Heart left ventricle (tissue), 16 donors: ENCODE measurements around the gene FOXO1. TPM values are rescaled to one million over a fixed set of nuclear protein-coding genes. Genes with fewer than 3 reads are reported as not detected.

Experiments
- ATAC-seq, 4 donors: fragments of 200-7000 bp; cut with Tn5 transposase; one replicate each; pipeline ENCODE4 v1.9.1; 2020 to 2022; ENCODE audit warnings: moderate library complexity in 4 of 4, mild to moderate bottlenecking in 3 of 4, moderate number of reproducible peaks in 1 of 4
- DNase-seq, 5 donors: peaks; one replicate each; pipeline ENCODE4 v3.0.0-alpha.2; 2020
- H3K27ac ChIP-seq, 12 donors: fragments of 200-600 bp; sonication (generic) in 4 of 12; one replicate each; pipeline versions ENCODE4 v1.5.0 to v1.8.0; 2016 to 2022; ENCODE audit warnings: mild to moderate bottlenecking in 2 of 12
- H3K27me3 ChIP-seq, 9 donors: fragments of 200-600 bp; sonication (generic) in 2 of 9; one replicate each; pipeline versions ENCODE4 v1.5.1 to v1.8.0; 2016 to 2022; ENCODE audit warnings: mild to moderate bottlenecking in 3 of 9
- H3K36me3 ChIP-seq, 9 donors: fragments of 200-600 bp; sonication (generic) in 2 of 9; one replicate each; pipeline versions ENCODE4 v1.5.0 to v1.8.0; 2018 to 2022; ENCODE audit warnings: mild to moderate bottlenecking in 2 of 9
- H3K4me1 ChIP-seq, 12 donors: fragments of 200-600 bp; sonication (generic) in 4 of 12; one replicate each; pipeline versions ENCODE4 v1.5.0 to v1.8.0; 2016 to 2022; ENCODE audit warnings: mild to moderate bottlenecking in 3 of 12
- H3K4me3 ChIP-seq, 12 donors: fragments of 200-600 bp; sonication (generic) in 4 of 12; one replicate each; pipeline versions ENCODE4 v1.5.0 to v1.8.0; 2017 to 2022; ENCODE audit warnings: mild to moderate bottlenecking in 9 of 12, moderate library complexity in 4 of 12
- H3K9me3 ChIP-seq, 12 donors: fragments of 200-600 bp; sonication (generic) in 4 of 12; one replicate each; pipeline versions ENCODE4 v1.5.0 to v1.8.0; 2016 to 2022; ENCODE audit warnings: mild to moderate bottlenecking in 1 of 12
- POLR2A ChIP-seq, 2 donors: fragments of 450-650 bp; IDR thresholded peaks; one replicate each; pipeline ENCODE4 v1.6.1; 2017; ENCODE audit warnings: antibody characterized with exemption in 2 of 2, mild to moderate bottlenecking in 2 of 2, moderate library complexity in 2 of 2
- WGBS, 4 donors: extraction: QIAGEN DNeasy Blood & Tissue Kit in 2 of 4; methylation state at CpG; one replicate each; pipeline versions ENCODE4 v1.1.5 to v1.1.7; 2013 to 2018; 5-methylcytosine and 5-hydroxymethylcytosine counted together
- intact Hi-C, 10 donors: fragments of 100-400 bp; cut with DNase I; formaldehyde crosslinking; loops; one replicate each; pipeline versions ENCODE4 v1.11.1 to v1.14.2; 2022
- polyA plus RNA-seq, 2 donors: library from polyadenylated mRNA; stranded (reverse); fragments of 200-250 nt; gene quantifications; one replicate each; pipeline ENCODE4 v1.2.3, GENCODE V29; 2013
- total RNA-seq, 9 donors: library from RNA; depleted of rRNA in 2 of 9; stranded (reverse); fragments of >200 nt in 2 of 9; fragmentation: NEBNext Ultra II Directional in 3 of 9; extraction: Animal tissue kit (Norgen Biotek cat#: 25700) in 3 of 9; gene quantifications; one replicate each; pipeline versions ENCODE4 v1.1.0 to v1.2.4, GENCODE V29; 2016 to 2023
- TF ChIP-seq, protein P1 (sequence below), 12 donors: fragments of 200-600 bp; sonication (generic) in 4 of 12; IDR thresholded peaks; one replicate each; pipeline versions ENCODE4 v1.5.0 to v1.8.0; 2018 to 2022; ENCODE audit warnings: antibody characterized with exemption in 12 of 12, mild to moderate bottlenecking in 5 of 12
- donor health status: ischemic (EF 13 %, LVEDD 7.1; RV severe dilation, severe dysfunction).
- donor health status: healthy with polysubstance abuse.
- donor health status: DM: no; HTN: yes; CAD: no.
- donor health status: DM: no; HTN: no; CAD: no.
- donor health status: ischemic (EF 25% LVEDD 6.9; RV normal size, moderate dysfunction).
- donor health status: ischemic (EF 25% LVEDD 5.7; RV mildly dilated, moderate dysfunction).
- donor health status: healthy.
- donor health status: DM: yes; HTN: yes; CAD: no.
- donor health status: ischemic (EF 35%, LVEDD 5.7; RV mildly dilated, moderate dysfunction).
- donor health status: nonischemic (EF 11% LVEDD 7.7; RV severe dilation, severe dysfunction).
- donor health status: DM: yes; HTN: yes; CAD: no.
- donor health status: PGD.
- donor health status: ischemic (EF 29% LVEDD 5.4; RV normal size, mild dysfunction).
- donor health status: nonischemic (EF 23%, LVEDD 6.1; RV moderate dilation, normal function).

FOXO1 gene
- total and polyA plus RNA-seq, 11 donors = 2.6 to 26.8 (median 17.2) TPM

DNA sequence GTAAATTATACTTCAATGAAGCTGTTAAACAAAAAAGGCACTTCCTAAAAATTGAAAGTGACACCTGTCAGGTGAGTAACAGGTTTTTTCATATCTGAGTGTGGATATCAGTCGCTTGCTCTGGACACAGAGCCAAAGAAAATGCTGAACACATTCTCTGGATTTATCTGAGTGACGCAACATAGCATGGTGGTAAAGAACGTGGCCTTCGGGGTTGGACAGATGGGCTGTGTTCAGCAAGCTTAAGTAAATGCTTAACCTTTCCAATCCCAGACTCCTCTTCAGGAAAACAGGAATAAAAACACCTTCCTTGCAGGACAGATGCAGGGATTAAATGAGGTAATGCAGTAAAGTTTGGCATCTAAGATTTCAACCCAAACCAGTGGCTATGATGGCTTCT, 132.0 kb downstream of the FOXO1 start:
- WGBS, 4 donors = 90 to 95% (median 94%) methylated on average over 4 of the region's 4 CpGs
- TF ChIP-seq, protein P1, sequence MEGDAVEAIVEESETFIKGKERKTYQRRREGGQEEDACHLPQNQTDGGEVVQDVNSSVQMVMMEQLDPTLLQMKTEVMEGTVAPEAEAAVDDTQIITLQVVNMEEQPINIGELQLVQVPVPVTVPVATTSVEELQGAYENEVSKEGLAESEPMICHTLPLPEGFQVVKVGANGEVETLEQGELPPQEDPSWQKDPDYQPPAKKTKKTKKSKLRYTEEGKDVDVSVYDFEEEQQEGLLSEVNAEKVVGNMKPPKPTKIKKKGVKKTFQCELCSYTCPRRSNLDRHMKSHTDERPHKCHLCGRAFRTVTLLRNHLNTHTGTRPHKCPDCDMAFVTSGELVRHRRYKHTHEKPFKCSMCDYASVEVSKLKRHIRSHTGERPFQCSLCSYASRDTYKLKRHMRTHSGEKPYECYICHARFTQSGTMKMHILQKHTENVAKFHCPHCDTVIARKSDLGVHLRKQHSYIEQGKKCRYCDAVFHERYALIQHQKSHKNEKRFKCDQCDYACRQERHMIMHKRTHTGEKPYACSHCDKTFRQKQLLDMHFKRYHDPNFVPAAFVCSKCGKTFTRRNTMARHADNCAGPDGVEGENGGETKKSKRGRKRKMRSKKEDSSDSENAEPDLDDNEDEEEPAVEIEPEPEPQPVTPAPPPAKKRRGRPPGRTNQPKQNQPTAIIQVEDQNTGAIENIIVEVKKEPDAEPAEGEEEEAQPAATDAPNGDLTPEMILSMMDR (IDR thresholded peaks at IDR 0.05) = no peak
- no peak for TF ChIP-seq POLR2A (IDR thresholded peaks at IDR 0.05)

DNA sequence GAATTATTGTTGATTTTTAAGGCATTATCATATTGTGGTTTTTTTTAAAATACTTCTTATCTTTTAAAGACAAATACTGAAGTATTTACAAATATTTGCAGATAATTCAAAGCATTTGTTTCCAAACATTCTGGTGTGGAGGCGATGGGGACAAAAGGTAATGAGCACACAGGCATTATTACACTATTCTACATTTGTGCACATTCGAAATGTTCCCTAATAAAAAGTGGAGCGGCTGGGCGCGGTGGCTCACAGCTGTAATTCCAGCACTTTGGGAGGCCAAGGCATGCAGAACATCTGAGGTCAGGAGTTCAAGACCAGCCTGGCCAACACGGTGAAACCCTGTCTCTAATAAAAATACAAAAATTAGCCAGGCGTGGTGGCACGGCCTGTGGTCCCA, 133.4 kb downstream of the FOXO1 start:
- DNase-seq (no peak), ATAC-seq (no peak)
- H3K4me1 ChIP-seq = no peaks in the 10 kb centered on the region
- intact Hi-C loops = no loop called here
- no peak overlapping the region for H3K27ac ChIP-seq
- WGBS, 4 donors = 91 to 99% (median 97%) methylated on average over 8 of the region's 8 CpGs
- H3K4me3 ChIP-seq = no peak overlapping the region
- no peaks in the 10 kb centered on the region for H3K27me3 ChIP-seq
- peaks cover 0 to 9% (median 5%) of the 10 kb centered on the region in 12 donors for H3K9me3 ChIP-seq
- TF ChIP-seq, protein P1 (IDR thresholded peaks at IDR 0.05) = no peak
- TF ChIP-seq POLR2A (IDR thresholded peaks at IDR 0.05) = no peak
- H3K36me3 ChIP-seq = no peaks in the 10 kb centered on the region

More for the DNA sequence above, 132.0 kb downstream of the FOXO1 start:
- no peaks in the 10 kb centered on the region for H3K27me3 ChIP-seq
- DNase-seq (no peak), ATAC-seq (no peak)
- no peak overlapping the region for H3K27ac ChIP-seq
- H3K4me1 ChIP-seq = peaks cover 0 to 4% (median 0%) of the 10 kb centered on the region in 12 donors
- no peaks in the 10 kb centered on the region for H3K36me3 ChIP-seq
- intact Hi-C loops = no loop called here
- no peak overlapping the region for H3K4me3 ChIP-seq
- no peaks in the 10 kb centered on the region for H3K9me3 ChIP-seq

DNA sequence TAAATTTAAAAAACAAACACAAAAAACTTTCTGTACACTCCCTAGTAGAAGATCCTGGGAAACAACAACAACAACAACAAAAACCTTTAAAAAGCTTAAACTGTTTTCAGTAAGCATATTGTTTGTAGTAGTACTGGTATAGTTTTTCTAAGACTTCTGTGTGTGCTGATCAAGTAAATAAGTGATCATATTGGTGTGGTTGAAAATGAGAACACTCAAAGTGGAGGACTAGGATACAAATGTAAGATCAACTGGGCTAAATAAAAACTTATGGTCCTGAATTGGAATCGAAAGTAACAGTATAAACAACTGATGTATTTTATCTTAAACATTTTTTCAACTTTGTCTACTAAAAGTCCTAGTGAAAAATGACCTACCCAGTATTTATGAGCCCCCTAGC, 135.5 kb downstream of the FOXO1 start:
- no peak for DNase-seq
- H3K27ac ChIP-seq = no peak overlapping the region
- H3K27me3 ChIP-seq = no peaks in the 10 kb centered on the region
- no peak overlapping the region for H3K4me3 ChIP-seq
- 43 to 96% (median 89%) methylated on average over 1 of the region's 1 CpG for WGBS, 4 donors
- intact Hi-C loops = no loop called here
- no peaks in the 10 kb centered on the region for H3K36me3 ChIP-seq
- TF ChIP-seq, protein P1 (IDR thresholded peaks at IDR 0.05) = no peak
- TF ChIP-seq POLR2A (IDR thresholded peaks at IDR 0.05) = no peak
- H3K9me3 ChIP-seq = peaks cover 0 to 23% (median 11%) of the 10 kb centered on the region in 12 donors
- no peak for ATAC-seq
- H3K4me1 ChIP-seq = no peaks in the 10 kb centered on the region

DNA sequence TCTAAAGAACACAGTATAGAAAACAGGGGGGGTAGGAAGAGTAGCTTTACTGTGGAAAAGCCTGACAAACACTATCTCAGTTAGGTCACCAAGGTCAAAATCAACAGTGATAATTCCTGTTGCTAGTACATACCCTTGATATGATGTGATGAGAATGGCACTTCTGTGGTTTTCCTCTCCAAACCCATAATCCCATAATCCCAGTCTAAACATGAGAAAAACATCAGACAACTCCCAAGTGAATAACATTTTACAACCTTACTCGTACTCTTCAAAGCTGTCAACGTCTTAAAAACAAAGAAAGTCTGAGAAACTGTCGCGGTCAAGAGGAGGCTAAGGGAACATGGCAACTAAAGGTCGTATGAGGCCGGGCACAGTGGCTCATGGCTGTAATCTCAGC, 137.6 kb downstream of the FOXO1 start:
- Histone ChIP-seq H3K9me3 (peaks cover 0 to 23% (median 11%) of the 10 kb centered on the region in 12 donors), H3K27ac (no peak overlapping the region), H3K4me3 (no peak overlapping the region), H3K27me3 (no peaks in the 10 kb centered on the region), H3K36me3 (no peaks in the 10 kb centered on the region), H3K4me1 (no peaks in the 10 kb centered on the region)
- no peak for ATAC-seq
- intact Hi-C loops = no loop called here
- no peak for DNase-seq
- no peak for TF ChIP-seq POLR2A (IDR thresholded peaks at IDR 0.05)
- TF ChIP-seq, protein P1 (IDR thresholded peaks at IDR 0.05) = no peak
- WGBS, 4 donors = 92 to 94% (median 93%) methylated on average over 6 of the region's 6 CpGs
